Measurements from ENCODE around the gene USP2.

- TF ChIP-seq CTCF (IDR thresholded peaks at IDR 0.05; ENCODE audit: low read length) (no peak), EZH2 (optimal IDR thresholded peaks at IDR 0.05; ENCODE audit: low read depth, low read length) (no peak), EZH2phosphoT487 (IDR thresholded peaks at IDR 0.05; ENCODE audit: low read length) (no peak)
Measured at GRCh38 chr11:119332111-119332765, 49.3 kb downstream of the USP2 start.
